DND-41 (cell line): ENCODE data around the gene PHKB.

Experiments used
- ATAC-seq: fragments of 200-7000 bp; cut with Tn5 transposase; 3 replicates; pipeline ENCODE4 v1.9.1; 2021; ENCODE audit warnings: low read depth; ENCODE audit not compliant: insufficient read depth
- DNase-seq: peaks from one replicate; pipeline ENCODE4 v3.0.0-alpha.2; 2020
- H2AFZ ChIP-seq: 2 replicates; pipeline ENCODE4 v1.6.0; 2012; ENCODE audit warnings: low read depth, low read length
- H3K27ac ChIP-seq: 2 replicates; pipeline ENCODE4 v1.5.1; 2012; ENCODE audit warnings: low read length, inconsistent platforms
- H3K27me3 ChIP-seq: fragments of 200-600 bp; sonication (generic); 2 replicates; pipeline ENCODE4 v1.6.0; 2012; ENCODE audit warnings: low read length, mild to moderate bottlenecking, inconsistent platforms; ENCODE audit not compliant: insufficient read depth, poor library complexity
- H3K36me3 ChIP-seq: 2 replicates; pipeline ENCODE4 v1.5.1; 2012; ENCODE audit warnings: low read length, inconsistent platforms; ENCODE audit not compliant: insufficient read depth
- H3K4me1 ChIP-seq: 2 replicates; pipeline ENCODE4 v1.5.1; 2012; ENCODE audit warnings: mild to moderate bottlenecking, low read length; ENCODE audit not compliant: insufficient read depth
- H3K4me2 ChIP-seq: 2 replicates; pipeline ENCODE4 v1.6.0; 2012; ENCODE audit warnings: mild to moderate bottlenecking, moderate library complexity, low read length, inconsistent platforms; ENCODE audit not compliant: insufficient read depth
- H3K4me3 ChIP-seq, 2 experiments: fragments of 200-600 bp in 1 of 2; shearing (Covaris generic) in 1 of 2; 2 replicates each; pipeline ENCODE4 v1.5.1; 2012 to 2016; ENCODE audit warnings: inconsistent platforms in 2 of 2, low read length in 2 of 2, mild to moderate bottlenecking in 2 of 2, low read depth in 1 of 2, moderate library complexity in 1 of 2
- H3K79me2 ChIP-seq: 2 replicates; pipeline ENCODE4 v1.6.0; 2012; ENCODE audit warnings: low read length, inconsistent platforms; ENCODE audit not compliant: insufficient read depth
- H3K9ac ChIP-seq: 2 replicates; pipeline ENCODE4 v1.6.0; 2012; ENCODE audit warnings: low read depth, mild to moderate bottlenecking, inconsistent platforms, low read length, moderate library complexity
- H3K9me3 ChIP-seq: 2 replicates; pipeline ENCODE4 v1.5.1; 2012; ENCODE audit warnings: low read length, moderate library complexity, mild to moderate bottlenecking, inconsistent platforms; ENCODE audit not compliant: insufficient read depth, severe bottlenecking
- H4K20me1 ChIP-seq: 2 replicates; pipeline ENCODE4 v1.6.0; 2012; ENCODE audit warnings: low read length; ENCODE audit not compliant: insufficient read depth
- CTCF ChIP-seq: IDR thresholded peaks from 2 replicates; pipeline ENCODE4 v1.5.1; 2012; ENCODE audit warnings: borderline replicate concordance, low read length, moderate library complexity, mild to moderate bottlenecking; ENCODE audit not compliant: poor library complexity, severe bottlenecking; ENCODE audit errors: extremely low read depth
- EZH2 ChIP-seq: IDR thresholded peaks from 3 replicates; pipeline ENCODE4 v1.6.1; 2012; ENCODE audit warnings: borderline replicate concordance, low read depth, mild to moderate bottlenecking, moderate library complexity, low read length, inconsistent platforms; ENCODE audit not compliant: severe bottlenecking

Gene PHKB

GRCh38 chr16:47567321-47567720 lies 106.2 kb downstream of the PHKB start:
- ATAC-seq: no peak
- Histone ChIP-seq H3K36me3 (peaks cover 10% of the 10 kb centered on the region; the same call in 1 of the 2 replicates), H3K4me1 (peaks cover 13% of the 10 kb centered on the region), H3K27ac (no peak overlapping the region), H3K9ac (no peak overlapping the region), H3K79me2 (0 out of 2 replicates have a peak, but pooled peaks cover 9% of the 10 kb centered on the region), H3K4me2 (no peak overlapping the region), H4K20me1 (no peaks in the 10 kb centered on the region; the same call in 1 of the 2 replicates), H2AFZ (no peak overlapping the region), H3K9me3 (no peaks in the 10 kb centered on the region), H3K27me3 (no peaks in the 10 kb centered on the region), H3K4me3 (no peak overlapping the region)
- TF ChIP-seq CTCF (no peak), EZH2 (no peak)
- no peak for DNase-seq

- peak overlapping the region; percentile 9 for H3K27ac ChIP-seq
- ATAC-seq: peak; percentile 74
- H3K4me1 ChIP-seq: peaks cover 13% of the 10 kb centered on the region
These were observed 107.2 kb downstream of the PHKB start for GRCh38 chr16:47568351-47568750.

GRCh38 chr16:47571049-47571448 lies 109.9 kb downstream of the PHKB start:
- ATAC-seq (no peak), DNase-seq (no peak)

More at GRCh38 chr16:47568351-47568750, 107.2 kb downstream of the PHKB start:
- H3K4me3 ChIP-seq: no peak overlapping the region
- no peak overlapping the region for H3K4me2 ChIP-seq
- H2AFZ ChIP-seq: no peak overlapping the region
- no peaks in the 10 kb centered on the region for H3K27me3 ChIP-seq
- H3K36me3 ChIP-seq: peaks cover 17% of the 10 kb centered on the region; the same call in 1 of the 2 replicates
- DNase-seq: no peak
- no peak overlapping the region for H3K9ac ChIP-seq
- no peaks in the 10 kb centered on the region for H3K9me3 ChIP-seq
- H3K79me2 ChIP-seq: 0 out of 2 replicates have a peak, but pooled peaks cover 9% of the 10 kb centered on the region
- H4K20me1 ChIP-seq: no peaks in the 10 kb centered on the region; the same call in 1 of the 2 replicates
- TF ChIP-seq EZH2 (no peak), CTCF (no peak)

More at GRCh38 chr16:47571049-47571448, 109.9 kb downstream of the PHKB start:
- no peak overlapping the region for H3K9ac ChIP-seq
- no peak overlapping the region for H3K27ac ChIP-seq
- no peak for TF ChIP-seq CTCF
- no peak for TF ChIP-seq EZH2
- peaks cover 26% of the 10 kb centered on the region for H3K4me1 ChIP-seq
- peaks cover 7% of the 10 kb centered on the region; the same call in 1 of the 2 replicates for H3K36me3 ChIP-seq
- H2AFZ ChIP-seq: no peak overlapping the region
- no peaks in the 10 kb centered on the region for H3K27me3 ChIP-seq
- no peak overlapping the region for H3K4me3 ChIP-seq
- 0 out of 2 replicates have a peak, but pooled peaks cover 9% of the 10 kb centered on the region for H3K79me2 ChIP-seq
- no peaks in the 10 kb centered on the region; the same call in 1 of the 2 replicates for H4K20me1 ChIP-seq
- H3K4me2 ChIP-seq: no peak overlapping the region
- no peaks in the 10 kb centered on the region for H3K9me3 ChIP-seq
